HG03442 (cell line): Measurements from ENCODE around the gene GDPGP1.

Source experiments
- ATAC-seq: cut with Tn5 transposase; IDR thresholded peaks from one replicate; pipeline ENCODE4 v1.9.1; 2021; ENCODE audit warnings: mild to moderate bottlenecking, moderate library complexity; ENCODE audit not compliant: unreplicated experiment

Gene GDPGP1

DNA sequence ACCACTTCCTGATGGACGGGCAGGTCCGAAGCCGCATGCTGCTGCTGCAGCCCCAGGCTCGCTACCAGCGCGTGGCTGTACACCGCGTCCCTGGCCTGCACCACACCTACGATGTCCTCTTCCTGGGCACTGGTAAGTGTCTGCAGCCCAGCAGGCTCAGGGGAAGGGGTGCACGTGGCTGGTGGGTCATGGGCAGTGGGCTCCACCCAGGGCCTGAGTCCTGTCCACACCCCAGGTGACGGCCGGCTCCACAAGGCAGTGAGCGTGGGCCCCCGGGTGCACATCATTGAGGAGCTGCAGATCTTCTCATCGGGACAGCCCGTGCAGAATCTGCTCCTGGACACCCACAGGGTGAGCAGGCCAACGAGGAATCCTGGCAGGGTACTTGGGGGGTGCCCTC lies 9.0 kb upstream of the GDPGP1 start:
- ATAC-seq, result no peak

DNA sequence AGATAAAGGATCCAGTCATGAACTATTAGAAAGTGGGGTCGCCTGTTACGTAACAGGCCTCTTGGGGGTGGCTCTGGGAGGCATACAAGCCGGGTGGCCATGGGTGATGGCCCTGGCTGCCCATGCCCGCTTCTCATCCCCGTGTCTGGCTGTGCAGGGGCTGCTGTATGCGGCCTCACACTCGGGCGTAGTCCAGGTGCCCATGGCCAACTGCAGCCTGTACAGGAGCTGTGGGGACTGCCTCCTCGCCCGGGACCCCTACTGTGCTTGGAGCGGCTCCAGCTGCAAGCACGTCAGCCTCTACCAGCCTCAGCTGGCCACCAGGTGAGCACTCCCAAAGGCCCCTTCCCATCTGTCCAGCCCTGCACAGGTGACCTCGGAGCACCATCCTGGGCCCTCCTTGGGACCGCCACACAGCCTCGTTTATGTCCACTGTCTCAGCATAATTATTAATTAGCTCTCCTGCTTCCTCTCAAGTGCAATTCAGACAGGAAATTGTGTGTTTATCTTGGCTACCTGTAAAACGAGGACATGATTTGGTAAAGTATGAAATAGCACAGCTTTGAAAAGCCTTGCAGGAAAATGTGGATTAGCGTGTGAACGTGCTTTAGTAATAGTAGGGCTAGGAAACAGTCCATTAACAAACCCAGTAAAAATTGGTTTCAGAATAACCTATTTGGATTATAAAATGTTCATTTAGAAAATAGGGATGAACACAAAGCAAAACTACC lies 8.3 kb upstream of the GDPGP1 start:
- ATAC-seq, result no peak

- no peak for ATAC-seq
These were observed 6.7 kb upstream of the GDPGP1 start for GRCh38 chr15:90227336-90227735.

GRCh38 chr15:90227816-90228772 lies 5.9 kb upstream of the GDPGP1 start:
- no peak for ATAC-seq

DNA sequence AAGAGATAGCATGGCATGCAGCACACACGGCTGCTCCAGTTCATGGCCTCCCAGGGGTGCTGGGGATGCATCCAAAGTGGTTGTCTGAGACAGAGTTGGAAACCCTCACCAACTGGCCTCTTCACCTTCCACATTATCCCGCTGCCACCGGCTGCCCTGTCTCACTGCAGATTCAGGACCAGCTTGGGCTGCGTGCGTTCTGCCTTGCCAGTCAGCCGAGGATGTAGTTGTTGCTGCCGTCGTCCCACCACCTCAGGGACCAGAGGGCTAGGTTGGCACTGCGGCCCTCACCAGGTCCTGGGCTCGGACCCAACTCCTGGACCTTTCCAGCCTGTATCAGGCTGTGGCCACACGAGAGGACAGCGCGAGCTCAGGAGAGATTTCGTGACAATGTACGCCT lies 5.0 kb upstream of the GDPGP1 start:
- no peak for ATAC-seq

DNA sequence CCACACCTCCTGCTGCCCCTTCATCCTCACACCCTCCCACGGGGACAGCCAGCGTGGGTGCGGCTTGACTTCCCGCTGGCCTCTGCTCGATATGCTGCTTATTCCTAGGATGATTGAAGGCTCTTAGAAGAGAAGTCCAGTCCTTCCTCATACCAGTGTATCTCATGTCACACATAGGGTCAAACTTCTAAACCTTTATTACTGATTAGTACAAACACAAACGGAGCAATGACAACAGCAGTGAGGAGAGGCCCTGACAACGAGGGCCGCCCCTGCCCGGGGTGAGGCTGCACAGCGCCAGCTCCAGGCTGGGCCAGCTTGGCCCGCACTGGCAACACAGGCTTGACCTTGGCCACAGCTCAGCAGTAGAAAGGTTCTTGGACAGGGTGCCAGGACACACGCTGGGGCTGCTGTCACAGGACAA lies 3.9 kb upstream of the GDPGP1 start:
- ATAC-seq, result no peak

- no peak for ATAC-seq
These were observed 3.4 kb upstream of the GDPGP1 start for GRCh38 chr15:90230610-90231009.

GRCh38 chr15:90231028-90232017 lies 2.7 kb upstream of the GDPGP1 start:
- no peak for ATAC-seq

GRCh38 chr15:90232196-90232595 lies 1.8 kb upstream of the GDPGP1 start:
- no peak for ATAC-seq

DNA sequence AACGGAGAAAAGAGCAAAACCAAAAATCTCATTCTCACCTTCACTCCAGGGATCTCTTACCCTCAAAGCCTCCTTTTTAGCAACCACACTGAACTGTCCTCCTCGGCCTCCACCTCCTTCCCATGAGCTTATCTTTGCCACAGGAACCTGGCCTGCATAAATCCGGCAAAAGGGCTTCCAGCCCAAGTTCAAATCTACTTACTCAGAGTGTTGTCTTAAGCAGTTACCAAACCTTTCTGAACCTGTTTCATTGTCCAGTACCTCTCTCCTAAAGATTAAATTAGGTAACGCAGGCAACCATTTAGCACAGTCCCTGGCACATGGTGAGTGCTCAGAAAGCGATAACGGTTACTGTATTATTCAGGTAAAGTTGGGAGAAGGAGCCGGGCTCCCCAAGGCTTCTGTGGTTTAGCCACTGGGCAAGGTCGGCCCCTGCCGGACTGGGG lies 1.0 kb upstream of the GDPGP1 start:
- ATAC-seq, result no peak

GRCh38 chr15:90233387-90234095 lies 468 bp upstream of the GDPGP1 start, which contains the start of gene CIB1:
CIB1 (minus strand) TSS chr15:90233941; CDS start chr15:90233885, 56 bp downstream.
- peak; percentile 87 for ATAC-seq

DNA sequence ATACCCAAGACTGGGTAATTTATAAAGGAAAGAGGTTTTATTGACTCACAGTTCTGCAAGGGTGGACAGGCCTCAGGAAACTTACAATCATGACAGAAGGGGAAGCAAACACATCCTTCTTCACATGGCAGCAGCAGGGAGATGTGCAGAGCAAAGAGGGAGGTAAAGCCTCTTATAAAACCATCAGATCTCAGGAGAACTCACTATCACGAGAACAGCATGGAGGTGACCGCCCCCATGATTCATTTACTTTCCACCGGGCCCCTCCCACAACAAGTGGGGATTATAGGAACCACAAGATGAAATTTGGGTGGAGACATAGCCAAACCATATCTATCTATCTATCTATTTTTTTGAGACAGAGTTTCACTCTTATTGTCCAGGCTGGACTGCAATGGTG lies 5.4 kb downstream of the GDPGP1 start:
- ATAC-seq, result no peak

- no peak for ATAC-seq
These were observed 6.8 kb downstream of the GDPGP1 start for GRCh38 chr15:90240856-90241255.

- no peak for ATAC-seq
These were observed 7.6 kb downstream of the GDPGP1 start for GRCh38 chr15:90241343-90242192.

DNA sequence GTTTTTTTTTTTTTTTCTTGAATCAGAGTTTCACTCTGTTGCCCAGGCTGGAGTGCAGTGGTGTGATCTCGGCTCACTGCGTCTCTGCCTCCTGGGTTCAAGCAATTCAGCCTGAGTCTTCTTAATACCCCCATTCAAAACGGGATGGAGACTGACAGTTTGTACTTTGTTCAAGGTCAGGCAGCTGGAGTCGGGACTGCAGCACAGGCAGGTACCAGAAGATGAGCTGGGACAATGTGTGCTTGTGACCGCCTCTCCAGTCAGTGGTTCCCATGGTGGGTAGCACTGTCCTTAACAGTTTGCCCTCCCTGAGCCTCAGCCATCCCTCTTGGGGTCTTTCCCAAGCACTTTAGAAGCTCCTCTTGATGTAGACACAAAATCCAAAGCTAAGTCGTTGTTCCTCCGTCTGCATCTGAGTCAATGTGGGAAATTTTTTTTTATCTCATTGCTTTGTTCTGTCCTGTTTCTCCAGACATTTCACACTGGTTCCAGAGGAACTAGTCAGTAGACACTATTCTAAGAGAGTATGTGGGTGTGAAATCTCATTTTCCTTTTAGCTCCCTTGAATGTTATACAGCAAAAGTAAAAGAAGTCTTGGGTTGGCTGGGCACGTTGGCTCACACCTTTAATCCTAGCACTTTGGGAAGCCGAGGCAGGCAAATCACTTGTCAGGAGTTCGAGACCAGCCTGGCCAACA lies 10.1 kb downstream of the GDPGP1 start:
- no peak for ATAC-seq

DNA sequence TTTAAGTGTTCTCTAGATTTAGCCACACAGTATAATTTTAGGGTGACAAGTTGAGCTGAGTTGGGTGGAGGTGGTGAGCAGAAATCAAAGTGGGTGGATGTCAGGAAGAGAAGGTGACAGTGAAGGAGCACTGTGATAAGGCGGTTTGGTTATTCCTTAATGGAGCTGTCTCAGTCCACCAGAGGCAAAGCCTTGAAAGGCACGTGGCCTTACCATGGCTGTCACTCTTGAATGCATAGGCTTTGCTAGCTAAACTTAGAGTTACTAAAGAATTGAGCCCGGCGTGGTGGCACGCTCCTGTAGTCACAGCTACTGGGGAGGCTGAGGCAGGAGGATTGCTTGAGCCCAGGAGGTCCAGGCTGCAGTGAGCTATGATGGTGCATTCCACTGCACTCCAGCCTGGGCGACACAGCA lies 14.8 kb downstream of the GDPGP1 start:
- no peak for ATAC-seq

DNA sequence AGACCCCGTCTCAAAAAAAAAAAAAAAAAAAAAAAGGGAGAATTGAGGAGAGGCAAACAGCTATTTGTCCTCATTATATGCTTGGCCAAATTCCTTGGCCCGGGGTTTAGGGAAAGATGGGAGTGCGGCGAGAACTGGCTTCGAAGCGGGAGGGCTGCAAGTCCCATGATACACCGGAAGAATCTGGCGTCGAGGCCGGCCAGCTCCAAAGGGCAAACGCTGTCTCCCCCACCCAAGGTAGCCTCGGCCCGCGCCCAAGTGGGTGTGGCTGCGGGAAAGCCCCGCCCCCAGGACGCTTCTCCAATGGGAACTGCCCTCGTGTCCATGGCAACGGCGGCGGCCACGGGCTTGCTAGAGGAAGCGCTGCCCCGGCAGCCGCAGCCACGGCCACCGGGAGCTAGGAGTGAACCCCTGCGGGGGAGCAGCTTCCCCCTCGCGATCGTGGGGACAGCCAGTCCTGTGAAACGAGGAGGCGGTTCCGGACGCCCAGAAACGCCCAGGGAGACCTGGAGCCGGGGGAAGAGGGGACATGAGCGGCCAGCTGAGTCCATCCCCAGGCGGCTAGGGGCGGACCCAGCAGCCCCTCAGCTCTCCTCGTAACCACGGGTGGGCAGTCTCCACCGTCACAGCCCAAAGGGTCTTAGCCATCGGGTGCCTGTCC lies 15.3 kb downstream of the GDPGP1 start, which contains the start of gene TTLL13:
Gene TTLL13, plus strand, starts transcription at position 354 of the 661 bp plus-strand sequence. CDS start 1,075 bp downstream, outside the sequence.
- ATAC-seq, result peak; percentile 53

- no peak for ATAC-seq
These were observed 23.8 kb downstream of the GDPGP1 start for GRCh38 chr15:90257776-90258175.
